OCI-LY1 (cell line): ENCODE measurements around the gene PLPP1.

Experiments used
- H2AFZ ChIP-seq: fragments of 200-600 bp; sonication (generic), shearing (Covaris generic); 2 replicates; pipeline ENCODE4 v1.6.0; 2014; ENCODE audit warnings: antibody characterized with exemption, mild to moderate bottlenecking, low read length
- H3F3A ChIP-seq: fragments of 200-600 bp; sonication (generic), shearing (Covaris generic); 2 replicates; pipeline ENCODE4 v1.6.0; 2014; ENCODE audit warnings: mild to moderate bottlenecking, antibody characterized with exemption, low read length, moderate library complexity; ENCODE audit not compliant: insufficient read depth
- H3K27ac ChIP-seq: fragments of 200-600 bp; sonication (generic); 2 replicates; pipeline ENCODE4 v1.5.1; 2014; ENCODE audit warnings: low read length, mixed run types, mild to moderate bottlenecking, low read depth; ENCODE audit not compliant: poor library complexity, severe bottlenecking
- H3K27me3 ChIP-seq: fragments of 200-600 bp; sonication (generic); 2 replicates; pipeline ENCODE4 v1.6.0; 2014; ENCODE audit warnings: antibody characterized with exemption, mild to moderate bottlenecking, low read length, moderate library complexity; ENCODE audit not compliant: insufficient read depth
- H3K36me3 ChIP-seq: fragments of 200-600 bp; sonication (generic); 2 replicates; pipeline ENCODE4 v1.6.1; 2014; ENCODE audit warnings: mild to moderate bottlenecking, antibody characterized with exemption, low read length, moderate library complexity, mixed read lengths; ENCODE audit not compliant: insufficient read depth
- H3K4me1 ChIP-seq: fragments of 200-600 bp; sonication (generic); 2 replicates; pipeline ENCODE4 v1.5.1; 2014; ENCODE audit warnings: mild to moderate bottlenecking, low read length, moderate library complexity; ENCODE audit not compliant: insufficient read depth, severe bottlenecking
- H3K4me2 ChIP-seq: fragments of 200-600 bp; sonication (generic), shearing (Covaris generic); 2 replicates; pipeline ENCODE4 v1.6.1; 2014; ENCODE audit warnings: low read length
- H3K4me3 ChIP-seq: fragments of 200-600 bp; sonication (generic); 2 replicates; pipeline ENCODE4 v1.5.1; 2014; ENCODE audit warnings: low read length, low read depth, mild to moderate bottlenecking, mixed read lengths; ENCODE audit not compliant: poor library complexity, severe bottlenecking
- H3K79me2 ChIP-seq: fragments of 200-600 bp; shearing (Covaris generic); 2 replicates; pipeline ENCODE4 v1.6.1; 2016; ENCODE audit warnings: mixed run types, low read length, mixed read lengths; ENCODE audit not compliant: insufficient read depth
- H3K9ac ChIP-seq: fragments of 200-600 bp; sonication (generic), shearing (Covaris generic); 2 replicates; pipeline ENCODE4 v1.6.1; 2014; ENCODE audit warnings: mild to moderate bottlenecking, low read length, mixed read lengths
- H3K9me2 ChIP-seq: fragments of 200-600 bp; sonication (generic), shearing (Covaris generic); 2 replicates; pipeline ENCODE4 v1.6.1; 2014; ENCODE audit warnings: low read depth, mild to moderate bottlenecking, low read length, mixed read lengths
- H3K9me3 ChIP-seq: fragments of 200-600 bp; shearing (Covaris generic); 2 replicates; pipeline ENCODE4 v1.6.1; 2014; ENCODE audit warnings: low read length, mixed read lengths
- H4K20me1 ChIP-seq: fragments of 200-600 bp; sonication (generic), shearing (Covaris generic); 2 replicates; pipeline ENCODE4 v1.6.0; 2016; ENCODE audit warnings: mild to moderate bottlenecking, low read length; ENCODE audit not compliant: insufficient read depth
- CTCF ChIP-seq: fragments of 200-600 bp; sonication (generic), shearing (Covaris generic); IDR thresholded peaks from 2 replicates; pipeline ENCODE4 v1.5.1; 2017; ENCODE audit warnings: mild to moderate bottlenecking, antibody characterized with exemption, low read length, moderate library complexity, mixed read lengths
- EZH2 ChIP-seq: fragments of 200-600 bp; sonication (generic), shearing (Covaris generic); IDR thresholded peaks from 2 replicates; pipeline ENCODE4 v1.8.0; 2017; ENCODE audit warnings: borderline replicate concordance, mixed run types, mild to moderate bottlenecking, antibody characterized with exemption, low read length, moderate library complexity, mixed read lengths

The PLPP1 gene

GRCh38 chr5:55557123-55557522, 22.4 kb upstream of the PLPP1 start:
- H3K9me2 ChIP-seq = no peaks in the 10 kb centered on the region
- H3K4me1 ChIP-seq = no peaks in the 10 kb centered on the region
- no peak overlapping the region for H3K27ac ChIP-seq
- H4K20me1 ChIP-seq = no peaks in the 10 kb centered on the region
- no peak overlapping the region for H3K4me3 ChIP-seq
- no peaks in the 10 kb centered on the region for H3K27me3 ChIP-seq
- H3K4me2 ChIP-seq = no peak overlapping the region
- H3K9me3 ChIP-seq = no peaks in the 10 kb centered on the region
- no peaks in the 10 kb centered on the region for H3F3A ChIP-seq
- no peaks in the 10 kb centered on the region for H3K79me2 ChIP-seq
- H3K9ac ChIP-seq = no peak overlapping the region
- H2AFZ ChIP-seq = no peak overlapping the region
- no peaks in the 10 kb centered on the region for H3K36me3 ChIP-seq
- TF ChIP-seq CTCF (no peak), EZH2 (no peak)

DNA sequence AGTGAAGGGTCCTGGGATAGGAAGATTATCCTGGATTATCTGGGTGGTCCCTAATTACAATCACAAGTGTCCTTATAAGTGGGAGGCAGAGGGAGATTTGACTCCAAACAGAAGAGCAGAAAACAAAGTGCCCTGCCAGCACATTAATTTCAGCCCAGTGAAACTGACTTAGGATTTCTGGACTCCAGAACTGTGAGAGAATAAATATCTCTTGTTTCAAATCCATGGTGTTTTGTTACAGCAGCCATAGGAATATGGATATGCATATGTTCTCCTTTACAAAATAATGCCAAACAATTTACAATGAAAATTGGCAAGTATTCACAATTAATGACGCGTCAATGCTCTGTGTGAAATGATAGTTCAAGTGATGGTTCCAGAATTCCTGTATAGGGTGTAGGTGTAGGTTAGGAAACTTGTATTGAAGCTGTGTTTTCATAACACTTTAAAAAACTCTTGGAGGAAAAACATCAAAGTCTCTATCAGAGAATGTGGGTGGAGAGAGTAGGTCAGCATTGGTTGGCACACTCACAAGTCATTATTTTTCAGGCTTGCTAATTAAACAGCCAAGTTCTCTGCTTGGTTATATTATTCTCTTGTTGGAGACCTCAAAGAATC, 19.9 kb upstream of the PLPP1 start:
- Histone ChIP-seq H3F3A (no peaks in the 10 kb centered on the region), H3K36me3 (no peaks in the 10 kb centered on the region), H3K27me3 (no peaks in the 10 kb centered on the region), H3K4me3 (no peak overlapping the region), H3K79me2 (no peaks in the 10 kb centered on the region), H3K9me3 (no peaks in the 10 kb centered on the region), H3K9me2 (no peaks in the 10 kb centered on the region), H4K20me1 (no peaks in the 10 kb centered on the region), H3K4me2 (no peak overlapping the region), H3K4me1 (no peaks in the 10 kb centered on the region), H2AFZ (no peak overlapping the region), H3K9ac (no peak overlapping the region), H3K27ac (no peak overlapping the region)
- TF ChIP-seq EZH2 (no peak), CTCF (no peak)

DNA sequence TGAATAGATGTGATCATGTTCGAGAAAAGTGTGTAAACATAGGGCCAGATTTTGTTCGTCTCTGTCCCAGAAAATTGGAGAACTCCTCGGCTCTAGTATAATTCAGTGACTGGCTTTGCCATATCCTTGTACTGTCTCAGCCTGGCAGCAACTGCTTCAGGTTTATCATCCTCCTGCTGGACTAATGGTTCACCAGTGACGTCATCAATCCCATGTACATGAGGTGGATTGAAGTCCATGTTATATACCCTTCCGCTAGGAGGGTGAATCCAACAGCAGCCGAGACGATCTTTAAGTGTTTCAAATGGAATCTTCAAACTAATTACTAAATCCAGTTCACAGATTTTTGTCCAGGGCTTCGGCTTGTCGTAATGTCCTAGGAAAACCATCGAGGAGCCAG, 17.1 kb upstream of the PLPP1 start:
- no peaks in the 10 kb centered on the region for H3K27me3 ChIP-seq
- H3K36me3 ChIP-seq = no peaks in the 10 kb centered on the region
- no peaks in the 10 kb centered on the region for H3K79me2 ChIP-seq
- H3K27ac ChIP-seq = no peak overlapping the region
- no peaks in the 10 kb centered on the region for H3K9me3 ChIP-seq
- no peaks in the 10 kb centered on the region for H3F3A ChIP-seq
- no peak overlapping the region for H2AFZ ChIP-seq
- no peaks in the 10 kb centered on the region for H3K4me1 ChIP-seq
- no peak overlapping the region for H3K4me3 ChIP-seq
- TF ChIP-seq CTCF (no peak), EZH2 (no peak)
- H4K20me1 ChIP-seq = no peaks in the 10 kb centered on the region
- no peak overlapping the region for H3K9ac ChIP-seq
- no peaks in the 10 kb centered on the region for H3K9me2 ChIP-seq
- no peak overlapping the region for H3K4me2 ChIP-seq
